ENCODE data around the gene PLEKHA7.

DNA sequence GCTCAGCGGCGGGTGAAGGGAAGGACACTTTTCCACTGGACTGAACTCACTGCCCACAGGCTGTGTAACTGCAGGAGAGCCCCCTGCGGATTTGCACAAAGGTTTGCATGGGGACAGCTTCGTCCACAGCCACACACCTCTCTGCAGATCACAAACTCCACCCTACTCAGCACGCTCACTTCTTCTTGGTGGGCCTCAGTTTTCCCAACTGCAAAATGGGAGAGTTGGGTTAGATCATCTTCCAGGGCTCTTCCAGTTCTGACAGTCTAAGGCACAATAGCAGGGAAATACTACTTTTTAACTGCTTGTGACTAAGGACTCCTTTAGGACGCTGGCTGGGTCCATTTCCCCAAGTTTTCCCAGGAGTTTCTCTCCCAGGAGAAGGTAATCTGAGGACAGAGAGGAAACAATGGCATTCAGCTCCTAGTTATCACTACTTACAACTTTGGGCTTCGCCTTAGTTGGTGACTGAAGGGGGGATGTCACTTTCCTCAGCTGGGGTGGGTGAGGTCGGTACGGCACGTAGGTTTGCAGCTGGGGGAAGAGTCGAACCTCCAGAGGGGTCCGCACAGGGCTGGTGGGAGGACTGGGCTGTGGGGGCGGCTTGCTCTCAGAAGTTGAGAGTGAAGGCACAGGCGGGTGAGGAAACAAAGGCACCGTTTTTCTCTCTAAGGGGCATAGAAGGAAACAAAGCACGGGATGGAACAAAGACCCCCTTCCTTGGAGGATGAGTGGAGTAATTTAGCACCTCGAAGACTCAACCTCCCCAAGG, 220.0 kb downstream of the PLEKHA7 start:
- no peak for TF ChIP-seq CTCF (conservative IDR thresholded peaks at IDR 0.05)
- no peak for TF ChIP-seq ZFX (IDR thresholded peaks at IDR 0.05)
